ENCODE data around the gene MYO10.
"Not testable (repeated sequence)": the region's sequence is repeated elsewhere in the genome, so short reads cannot be mapped to it uniquely, and the experiment has no call there.

MYO10 gene

GRCh38 chr5:16673241-16674201 is 262.6 kb downstream of the MYO10 start:
- DNase-seq (ENCODE audit: low read depth in 2 of 2): peak in 1 of 2 experiments; percentile 18

- no peak for DNase-seq (ENCODE audit: low read depth in 2 of 2)
Observed at GRCh38 chr5:16671208-16671607, 264.9 kb downstream of the MYO10 start.

GRCh38 chr5:16669776-16670175 is 266.3 kb downstream of the MYO10 start:
- no peak for DNase-seq (ENCODE audit: low read depth in 2 of 2)

- no peak for DNase-seq (ENCODE audit: low read depth in 2 of 2)
Observed at GRCh38 chr5:16668631-16669030, 267.5 kb downstream of the MYO10 start.

GRCh38 chr5:16668194-16668593 is 267.9 kb downstream of the MYO10 start:
- no peak for DNase-seq (ENCODE audit: low read depth in 2 of 2)

- DNase-seq (ENCODE audit: low read depth in 2 of 2): peak in 1 of 2 experiments; percentile 6
Observed at GRCh38 chr5:16666883-16667398, 269.1 kb downstream of the MYO10 start.

GRCh38 chr5:16666130-16666882 is 269.8 kb downstream of the MYO10 start:
- no peak for DNase-seq (ENCODE audit: low read depth in 2 of 2)

- no peak for DNase-seq (ENCODE audit: low read depth in 2 of 2)
Observed at GRCh38 chr5:16665601-16666000, 270.5 kb downstream of the MYO10 start.

GRCh38 chr5:16664368-16664767 is 271.7 kb downstream of the MYO10 start:
- DNase-seq (ENCODE audit: low read depth in 2 of 2): no peak

- no peak for DNase-seq (ENCODE audit: low read depth in 2 of 2)
Observed at GRCh38 chr5:16663840-16664239, 272.2 kb downstream of the MYO10 start.

GRCh38 chr5:16661713-16662112 is 274.4 kb downstream of the MYO10 start:
- DNase-seq (ENCODE audit: low read depth in 2 of 2): no peak

GRCh38 chr5:16660982-16661381 is 275.1 kb downstream of the MYO10 start:
- no peak for DNase-seq (ENCODE audit: low read depth in 2 of 2)

GRCh38 chr5:16659536-16659935 is 276.6 kb downstream of the MYO10 start:
- DNase-seq (ENCODE audit: low read depth in 2 of 2): no peak

- no peak for DNase-seq (ENCODE audit: low read depth in 2 of 2)
Observed at GRCh38 chr5:16656561-16657191, 279.4 kb downstream of the MYO10 start.

- DNase-seq (ENCODE audit: low read depth in 2 of 2): no peak
Observed at GRCh38 chr5:16654647-16655334, 281.3 kb downstream of the MYO10 start.

- DNase-seq (ENCODE audit: low read depth in 2 of 2): not testable (repeated sequence)
Observed at GRCh38 chr5:16648739-16649138, 287.3 kb downstream of the MYO10 start.

GRCh38 chr5:16644301-16644889 is 291.7 kb downstream of the MYO10 start:
- DNase-seq (ENCODE audit: low read depth in 2 of 2): no peak

- DNase-seq (ENCODE audit: low read depth in 2 of 2): no peak
Observed at GRCh38 chr5:16642867-16643266, 293.2 kb downstream of the MYO10 start.

- DNase-seq (ENCODE audit: low read depth in 2 of 2): no peak
Observed at GRCh38 chr5:16639206-16639605, 296.9 kb downstream of the MYO10 start.

GRCh38 chr5:16628376-16628775 is 307.7 kb downstream of the MYO10 start:
- DNase-seq (ENCODE audit: low read depth in 2 of 2): no peak

- DNase-seq (ENCODE audit: low read depth in 2 of 2): peak in 1 of 2 experiments; percentile 11
Observed at GRCh38 chr5:16626696-16627264, 309.3 kb downstream of the MYO10 start.
